ENCODE measurements around the gene LRRC28.
"Not testable (repeated sequence)": the region's sequence is repeated elsewhere in the genome, so short reads cannot be mapped to it uniquely, and the experiment has no call there.

The LRRC28 gene

GRCh38 chr15:99250857-99251841, at the start of gene LRRC28:
TSS of gene LRRC28 (plus strand) at chr15:99251481. CDS start at chr15:99255958, 4,477 bp downstream.
- peak; percentile 97 for DNase-seq

DNA sequence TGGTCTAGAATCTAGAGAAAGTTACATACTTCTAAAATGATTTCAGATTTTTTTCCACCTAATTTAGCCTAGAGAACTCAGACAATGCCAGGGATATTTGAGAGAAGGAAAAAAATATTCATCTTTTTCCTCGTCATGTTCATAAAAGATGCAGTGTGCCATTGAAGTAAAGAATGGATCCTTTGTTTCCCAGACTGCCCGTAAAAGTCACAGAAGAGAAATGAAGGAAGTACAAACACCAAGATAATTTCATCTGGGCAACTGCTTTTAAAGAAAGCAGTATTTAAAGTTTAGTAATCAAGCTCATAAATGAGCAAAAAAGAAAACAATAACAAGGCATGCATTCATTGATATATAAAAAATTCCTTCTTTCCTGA, 49.1 kb upstream of the LRRC28 start:
- DNase-seq: no peak

- no peak for DNase-seq
These were observed 43.6 kb upstream of the LRRC28 start for GRCh38 chr15:99207672-99208071.

GRCh38 chr15:99209326-99209725, 42.0 kb upstream of the LRRC28 start:
- DNase-seq: no peak

DNA sequence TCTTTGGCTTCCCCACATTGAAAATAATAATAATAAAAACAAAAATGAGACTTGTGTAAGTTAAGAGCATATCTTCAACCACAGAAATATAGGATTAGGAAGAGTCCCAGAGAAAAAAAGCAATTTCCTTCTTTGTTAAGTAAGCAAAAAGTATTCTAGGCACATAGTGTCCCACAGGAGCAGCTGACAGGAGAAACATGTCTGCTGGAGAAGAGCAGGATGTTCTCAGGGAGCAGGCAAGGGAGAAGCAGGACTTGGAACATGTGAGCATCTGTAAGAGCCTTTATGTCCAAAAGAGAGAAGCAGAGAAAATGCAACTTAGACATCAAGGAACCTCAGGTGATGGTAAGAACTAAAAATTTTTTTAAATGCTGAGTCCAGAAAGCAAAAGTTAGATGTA, 40.9 kb upstream of the LRRC28 start:
- DNase-seq: no peak

DNA sequence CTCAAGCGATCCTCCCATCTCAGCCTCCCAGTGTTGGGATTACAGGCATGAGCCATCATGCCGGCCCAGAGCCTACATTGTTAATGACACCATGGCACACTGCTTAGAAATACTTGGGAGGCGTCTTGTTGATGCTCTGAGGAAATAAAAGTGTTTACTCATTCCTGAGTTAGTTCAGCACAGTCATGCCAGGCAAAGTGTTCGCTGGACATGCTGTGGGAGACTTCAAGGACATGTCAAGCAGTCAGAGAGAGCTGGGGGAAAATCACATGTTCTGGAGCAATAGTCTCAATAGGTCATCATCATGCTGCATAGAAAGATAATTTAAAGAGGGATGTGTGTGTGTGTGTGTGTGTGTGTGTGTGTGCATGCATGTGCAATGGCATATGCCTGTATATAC, 39.4 kb upstream of the LRRC28 start:
- no peak for DNase-seq

DNA sequence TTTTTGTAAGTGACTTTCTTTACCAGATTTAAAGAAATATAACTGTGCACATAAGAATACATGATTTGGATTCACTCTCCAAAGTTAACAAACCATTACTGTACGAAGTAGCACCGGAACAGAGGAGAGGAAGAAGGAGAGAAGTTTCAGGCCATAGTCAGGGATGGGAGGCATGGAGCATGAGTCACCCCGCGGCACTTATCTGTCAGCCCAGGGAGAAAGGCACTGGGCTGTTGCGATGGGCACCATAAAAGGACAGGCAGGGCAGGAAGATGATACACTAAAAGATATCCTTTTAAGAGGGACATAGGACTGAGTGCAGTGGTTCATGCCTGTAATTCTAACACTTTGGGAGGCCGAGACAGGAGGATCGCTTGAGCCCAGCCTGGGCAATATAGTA, 38.9 kb upstream of the LRRC28 start:
- DNase-seq: no peak

GRCh38 chr15:99213187-99213811, 38.0 kb upstream of the LRRC28 start:
- DNase-seq: peak; percentile 53

GRCh38 chr15:99224372-99225214, 26.7 kb upstream of the LRRC28 start:
- DNase-seq: no peak

- no peak for DNase-seq
These were observed 24.5 kb upstream of the LRRC28 start for GRCh38 chr15:99226802-99227201.

DNA sequence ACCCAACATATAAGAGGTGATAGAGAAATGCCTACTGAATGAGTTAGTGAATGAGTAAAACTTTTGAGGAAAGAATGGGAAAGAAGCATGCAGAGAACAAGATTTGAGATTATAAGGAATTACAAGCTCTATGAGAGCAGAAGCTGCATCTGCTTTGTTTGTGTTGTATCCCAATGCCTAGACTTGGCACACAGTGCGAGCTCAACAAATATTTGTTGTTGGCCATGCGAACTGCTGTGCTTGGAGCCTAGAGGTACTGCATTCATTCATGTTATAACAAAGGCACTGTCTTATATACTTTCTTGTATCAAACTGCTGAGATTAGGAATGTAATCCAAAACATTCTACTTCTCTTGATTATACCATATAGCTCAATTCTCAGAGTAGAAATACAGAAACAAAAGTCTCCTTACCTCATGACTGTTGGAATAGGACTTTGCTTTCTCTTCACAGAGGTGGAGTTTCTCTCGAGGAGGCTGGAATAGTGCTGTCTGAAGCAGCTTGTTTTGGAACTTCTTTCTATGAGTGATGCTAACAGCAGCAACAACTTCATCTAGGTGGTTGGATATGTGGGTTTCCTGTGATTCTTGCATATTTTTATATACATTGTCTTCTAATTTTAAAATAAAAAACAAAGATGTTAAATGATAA, 23.0 kb upstream of the LRRC28 start:
- no peak for DNase-seq

- DNase-seq: no peak
These were observed 20.4 kb upstream of the LRRC28 start for GRCh38 chr15:99230867-99231266.

DNA sequence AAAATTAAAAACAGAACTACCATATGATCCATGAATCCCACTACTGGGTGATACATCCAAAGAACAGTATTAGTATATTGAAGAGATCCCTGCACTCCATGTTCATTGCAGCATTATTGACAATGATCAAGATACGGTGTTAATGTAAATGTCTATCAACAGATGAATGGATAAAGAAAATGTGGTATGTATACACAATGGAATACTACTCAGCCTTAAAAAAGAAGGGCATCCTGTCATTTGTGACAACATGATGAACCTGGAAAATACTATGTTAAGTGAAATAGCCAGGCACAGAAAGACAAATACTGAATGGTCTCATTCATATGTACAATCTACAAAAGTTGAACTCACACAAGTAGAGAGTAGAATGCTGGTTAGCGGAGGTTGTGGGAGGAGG, 18.5 kb upstream of the LRRC28 start:
- no peak for DNase-seq

GRCh38 chr15:99234160-99234559, 17.1 kb upstream of the LRRC28 start:
- DNase-seq: not testable (repeated sequence)

- DNase-seq: no peak
These were observed 12.4 kb upstream of the LRRC28 start for GRCh38 chr15:99238849-99239248.

- no peak for DNase-seq
These were observed 11.6 kb upstream of the LRRC28 start for GRCh38 chr15:99239545-99240198.

DNA sequence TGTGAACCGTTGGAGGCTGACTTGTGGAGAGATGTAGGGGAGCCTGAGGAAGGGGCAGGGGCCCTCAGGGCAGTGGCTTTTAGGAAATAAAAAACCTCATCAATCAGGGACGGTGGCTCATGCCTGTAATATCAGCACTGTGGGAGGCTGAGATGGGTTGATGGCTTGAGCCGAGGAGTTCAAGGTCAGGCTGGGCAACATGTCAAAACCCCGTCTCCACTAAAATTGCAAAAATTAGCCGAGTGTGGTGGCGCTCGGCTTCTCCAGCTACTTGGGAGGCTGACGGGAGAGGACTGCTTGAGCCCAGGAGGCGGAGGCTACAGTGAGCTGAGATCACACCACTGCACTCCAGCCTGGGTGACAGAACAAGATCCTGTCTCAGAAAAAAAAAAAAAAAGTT, 9.5 kb upstream of the LRRC28 start:
- no peak for DNase-seq

GRCh38 chr15:99244306-99244705, 7.0 kb upstream of the LRRC28 start:
- no peak for DNase-seq

GRCh38 chr15:99247062-99247461, 4.2 kb upstream of the LRRC28 start:
- no peak for DNase-seq

DNA sequence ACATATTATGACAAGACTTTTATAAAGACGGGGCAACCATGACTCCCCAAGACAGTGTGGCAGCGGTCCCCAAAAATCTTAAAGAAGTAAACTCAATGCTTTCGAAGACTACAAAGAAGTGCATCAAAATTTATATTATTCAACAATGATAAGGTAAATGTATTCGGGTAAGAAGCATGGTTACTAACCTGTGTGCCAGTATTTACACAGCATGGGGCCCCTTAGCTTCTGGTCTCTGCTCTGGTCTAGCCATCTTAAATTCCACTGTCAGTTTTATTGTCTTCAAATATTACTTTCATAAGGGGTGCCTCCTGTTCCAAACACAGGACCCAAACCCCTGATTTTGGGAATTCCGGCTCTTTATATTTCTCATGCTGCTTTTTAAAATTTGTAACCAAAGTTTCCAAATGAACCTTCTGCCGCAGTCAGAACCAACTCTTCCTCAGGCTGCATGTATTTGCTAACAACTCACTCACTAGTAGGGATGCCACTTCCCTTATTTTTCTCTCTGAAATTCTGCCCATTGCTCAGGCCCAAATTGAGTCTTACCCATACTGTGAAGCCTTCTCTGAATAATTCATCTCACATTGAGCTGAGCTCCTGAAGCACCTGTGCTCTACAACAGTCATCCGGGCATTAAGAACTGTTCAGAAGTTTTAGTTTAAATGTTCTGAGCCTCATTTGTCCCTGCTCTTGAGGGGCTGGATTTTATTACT, 3.1 kb upstream of the LRRC28 start:
- no peak for DNase-seq

DNA sequence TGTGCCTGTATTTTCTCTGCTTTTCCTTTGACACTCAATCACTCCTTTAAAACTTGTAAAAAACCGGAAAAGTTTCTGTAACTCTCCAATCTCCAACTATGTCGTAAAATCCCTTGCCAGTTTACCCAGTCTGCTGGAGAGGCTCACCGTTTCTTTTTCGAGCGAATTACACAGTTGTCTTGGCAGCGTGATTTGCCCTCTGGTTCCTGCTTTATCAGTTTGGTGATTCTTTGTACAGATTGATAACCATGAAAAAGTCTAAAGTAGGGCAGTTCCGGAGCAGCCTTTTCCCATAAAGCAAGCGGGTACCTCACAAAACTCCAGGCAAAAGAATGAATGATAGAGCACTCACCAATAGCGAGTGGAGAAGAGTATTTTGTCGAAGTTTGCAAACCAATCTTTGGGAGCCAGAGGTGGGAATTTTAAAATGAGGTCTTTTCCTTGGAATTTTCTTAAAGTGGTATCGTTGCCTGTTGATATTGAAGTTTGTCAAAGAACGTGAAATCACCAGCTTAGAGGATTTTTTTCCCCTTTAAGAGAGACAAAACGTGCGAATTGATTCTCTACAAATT, 1.9 kb upstream of the LRRC28 start, which contains the start of gene TTC23:
TTC23 (minus strand) TSS at position 312 of the 572 bp plus-strand sequence. CDS start 20,869 bp downstream, outside the sequence.
- no peak for DNase-seq
